Tibial artery (tissue), 4 donors: Measurements from ENCODE around the gene UMODL1.

Source experiments
- DNase-seq, 2 donors: peaks; one replicate each; pipeline ENCODE4 v3.0.0-alpha.2; 2019
- H3K27ac ChIP-seq, 2 donors: fragments of 200-600 bp; sonication (generic) in 1 of 2; 1 replicate in 1 of 2; 2 replicates in 1 of 2; pipeline ENCODE4 v1.5.1; 2018 to 2019; ENCODE audit warnings: mild to moderate bottlenecking in 1 of 2
- H3K27me3 ChIP-seq, 2 donors: fragments of 200-600 bp; sonication (generic) in 1 of 2; one replicate each; pipeline versions ENCODE4 v1.5.1 to v1.6.0; 2016 to 2019
- H3K36me3 ChIP-seq, 3 donors: fragments of 200-600 bp; sonication (generic) in 2 of 3; one replicate each; pipeline ENCODE4 v1.5.1; 2016 to 2019; ENCODE audit warnings: mild to moderate bottlenecking in 2 of 3
- H3K4me1 ChIP-seq, 4 donors: fragments of 200-600 bp; sonication (generic) in 2 of 4; 1 replicate in 3 of 4; 2 replicates in 1 of 4; pipeline ENCODE4 v1.5.1; 2016 to 2019
- H3K4me3 ChIP-seq, 2 donors: fragments of 200-600 bp; sonication (generic) in 1 of 2; 1 replicate in 1 of 2; 2 replicates in 1 of 2; pipeline ENCODE4 v1.5.1; 2018 to 2019; ENCODE audit warnings: mild to moderate bottlenecking in 2 of 2
- H3K9me3 ChIP-seq, 3 donors: fragments of 200-600 bp; sonication (generic) in 1 of 3; one replicate each; pipeline ENCODE4 v1.5.1; 2016 to 2019
- CTCF ChIP-seq, 2 experiments: fragments of 200-600 bp in 1 of 2; fragments of 450-650 bp in 1 of 2; IDR thresholded peaks; one replicate each; pipeline ENCODE4 v1.5.1; 2017 to 2019; ENCODE audit warnings: antibody characterized with exemption in 2 of 2, mild to moderate bottlenecking in 1 of 2, moderate library complexity in 1 of 2
- intact Hi-C: fragments of 100-400 bp; cut with DNase I; formaldehyde crosslinking; loops from one replicate; pipeline ENCODE4 v1.15.0; 2023; ENCODE audit warnings: low total_unique reads

The UMODL1 gene

GRCh38 chr21:42117967-42118780 lies 47.1 kb downstream of the UMODL1 start:
- Histone ChIP-seq H3K4me3 (no peak overlapping the region), H3K9me3 (no peaks in the 10 kb centered on the region), H3K27me3 (peaks cover 0 to 50% of the 10 kb centered on the region in 2 donors), H3K4me1 (peaks cover 0 to 20% (median 4%) of the 10 kb centered on the region in 4 donors), H3K36me3 (no peaks in the 10 kb centered on the region), H3K27ac (no peak overlapping the region)
- no peak for TF ChIP-seq CTCF (IDR thresholded peaks at IDR 0.05)
- intact Hi-C loops = loop anchor here (5.0 kb wide), 2 partner anchors 111 to 301 kb away; no protein-coding TSS in a partner anchor
- no peak for DNase-seq

- no peak overlapping the region for H3K4me3 ChIP-seq
- no peak for DNase-seq
- intact Hi-C loops = loop anchor here (5.0 kb wide), 2 partner anchors 112 to 302 kb away; no protein-coding TSS in a partner anchor
- H3K4me1 ChIP-seq = peaks cover 0 to 19% (median 4%) of the 10 kb centered on the region in 4 donors
- H3K27me3 ChIP-seq = peaks cover 0 to 50% of the 10 kb centered on the region in 2 donors
- TF ChIP-seq CTCF (IDR thresholded peaks at IDR 0.05) = no peak
- H3K9me3 ChIP-seq = no peaks in the 10 kb centered on the region
- H3K27ac ChIP-seq = no peak overlapping the region
- no peaks in the 10 kb centered on the region for H3K36me3 ChIP-seq
Observed at GRCh38 chr21:42118901-42119300, 47.8 kb downstream of the UMODL1 start.

- DNase-seq = no peak
- Histone ChIP-seq H3K4me1 (peaks cover 0 to 14% (median 4%) of the 10 kb centered on the region in 4 donors), H3K9me3 (no peaks in the 10 kb centered on the region), H3K27ac (no peak overlapping the region), H3K4me3 (no peak overlapping the region), H3K27me3 (peaks cover 0 to 58% of the 10 kb centered on the region in 2 donors), H3K36me3 (no peaks in the 10 kb centered on the region)
- intact Hi-C loops = loop anchor here (10.0 kb wide), 1 partner anchor 516 kb away; no protein-coding TSS in a partner anchor
- no peak for TF ChIP-seq CTCF (IDR thresholded peaks at IDR 0.05)
Observed at GRCh38 chr21:42120101-42120902, 49.2 kb downstream of the UMODL1 start.

GRCh38 chr21:42120903-42121535 lies 49.9 kb downstream of the UMODL1 start:
- no peaks in the 10 kb centered on the region for H3K36me3 ChIP-seq
- H3K27ac ChIP-seq = no peak overlapping the region
- H3K4me1 ChIP-seq = peaks cover 0 to 14% (median 4%) of the 10 kb centered on the region in 4 donors
- no peak overlapping the region for H3K4me3 ChIP-seq
- intact Hi-C loops = loop anchor here (10.0 kb wide), 1 partner anchor 516 kb away; no protein-coding TSS in a partner anchor
- TF ChIP-seq CTCF (IDR thresholded peaks at IDR 0.05) = no peak
- peaks cover 0 to 64% of the 10 kb centered on the region in 2 donors for H3K27me3 ChIP-seq
- no peaks in the 10 kb centered on the region for H3K9me3 ChIP-seq
- DNase-seq = no peak

GRCh38 chr21:42121794-42122193 lies 50.7 kb downstream of the UMODL1 start:
- intact Hi-C loops = loop anchor here (10.0 kb wide), 1 partner anchor 517 kb away; no protein-coding TSS in a partner anchor
- no peak for TF ChIP-seq CTCF (IDR thresholded peaks at IDR 0.05)
- no peak for DNase-seq
- Histone ChIP-seq H3K4me1 (peaks cover 0 to 14% (median 3%) of the 10 kb centered on the region in 4 donors), H3K27me3 (peaks cover 0 to 72% of the 10 kb centered on the region in 2 donors), H3K9me3 (no peaks in the 10 kb centered on the region), H3K4me3 (no peak overlapping the region), H3K36me3 (no peaks in the 10 kb centered on the region), H3K27ac (no peak overlapping the region)
